GM21825 (cell line): ENCODE measurements around the gene SLC30A5.
"Not testable (repeated sequence)": the region's sequence is repeated elsewhere in the genome, so short reads cannot be mapped to it uniquely, and the experiment has no call there.

Source experiments
- ATAC-seq: cut with Tn5 transposase; IDR thresholded peaks from one replicate; pipeline ENCODE4 v1.9.1; 2021; ENCODE audit warnings: mild to moderate bottlenecking, moderate library complexity; ENCODE audit not compliant: unreplicated experiment

The SLC30A5 gene

GRCh38 chr5:69093771-69094482 is at the start of gene SLC30A5:
Gene SLC30A5 (plus strand): TSS chr5:69094014. CDS start chr5:69094256, 242 bp downstream.
- ATAC-seq, result peak; percentile 99

GRCh38 chr5:69045213-69045612 is 48.6 kb upstream of the SLC30A5 start:
- ATAC-seq, result not testable (repeated sequence)

GRCh38 chr5:69046375-69046957 is 47.3 kb upstream of the SLC30A5 start:
- no peak for ATAC-seq

GRCh38 chr5:69048230-69048629 is 45.6 kb upstream of the SLC30A5 start:
- ATAC-seq, result no peak

- no peak for ATAC-seq
Observed at GRCh38 chr5:69049151-69049550, 44.7 kb upstream of the SLC30A5 start.

GRCh38 chr5:69049796-69050195 is 44.0 kb upstream of the SLC30A5 start:
- ATAC-seq, result no peak

- no peak for ATAC-seq
Observed at GRCh38 chr5:69050214-69050613, 43.6 kb upstream of the SLC30A5 start.

- ATAC-seq, result no peak
Observed at GRCh38 chr5:69052181-69052580, 41.6 kb upstream of the SLC30A5 start.

GRCh38 chr5:69074664-69075521 is 18.9 kb upstream of the SLC30A5 start:
- ATAC-seq, result no peak

- no peak for ATAC-seq
Observed at GRCh38 chr5:69075522-69076179, 18.2 kb upstream of the SLC30A5 start.

- ATAC-seq, result no peak
Observed at GRCh38 chr5:69078921-69079540, 14.8 kb upstream of the SLC30A5 start.

- ATAC-seq, result no peak
Observed at GRCh38 chr5:69079556-69079955, 14.3 kb upstream of the SLC30A5 start.

GRCh38 chr5:69083412-69083811 is 10.4 kb upstream of the SLC30A5 start:
- ATAC-seq, result no peak

GRCh38 chr5:69084195-69084594 is 9.6 kb upstream of the SLC30A5 start:
- ATAC-seq, result no peak

- no peak for ATAC-seq
Observed at GRCh38 chr5:69084903-69085302, 8.9 kb upstream of the SLC30A5 start.

GRCh38 chr5:69086206-69086605 is 7.6 kb upstream of the SLC30A5 start:
- no peak for ATAC-seq

GRCh38 chr5:69088006-69088405 is 5.8 kb upstream of the SLC30A5 start:
- not testable (repeated sequence) for ATAC-seq

- no peak for ATAC-seq
Observed at GRCh38 chr5:69090158-69090557, 3.7 kb upstream of the SLC30A5 start.

GRCh38 chr5:69091771-69092170 is 2.0 kb upstream of the SLC30A5 start:
- ATAC-seq, result no peak

- no peak for ATAC-seq
Observed at GRCh38 chr5:69092969-69093368, 845 bp upstream of the SLC30A5 start.

GRCh38 chr5:69099302-69099701 is 5.5 kb downstream of the SLC30A5 start:
- no peak for ATAC-seq
